HG03175 (cell line): ENCODE results near the gene HS2ST1.
A peak's percentile ranks its signal among the peaks of the same experiment; 100 is the strongest.
"Not testable (repeated sequence)": the region's sequence is repeated elsewhere in the genome, so short reads cannot be mapped to it uniquely, and the experiment has no call there.

ENCODE experiments used
- ATAC-seq: cut with Tn5 transposase; IDR thresholded peaks from one replicate; pipeline ENCODE4 v1.9.1; 2021; ENCODE audit warnings: mild to moderate bottlenecking, moderate library complexity; ENCODE audit not compliant: unreplicated experiment

Gene HS2ST1

DNA sequence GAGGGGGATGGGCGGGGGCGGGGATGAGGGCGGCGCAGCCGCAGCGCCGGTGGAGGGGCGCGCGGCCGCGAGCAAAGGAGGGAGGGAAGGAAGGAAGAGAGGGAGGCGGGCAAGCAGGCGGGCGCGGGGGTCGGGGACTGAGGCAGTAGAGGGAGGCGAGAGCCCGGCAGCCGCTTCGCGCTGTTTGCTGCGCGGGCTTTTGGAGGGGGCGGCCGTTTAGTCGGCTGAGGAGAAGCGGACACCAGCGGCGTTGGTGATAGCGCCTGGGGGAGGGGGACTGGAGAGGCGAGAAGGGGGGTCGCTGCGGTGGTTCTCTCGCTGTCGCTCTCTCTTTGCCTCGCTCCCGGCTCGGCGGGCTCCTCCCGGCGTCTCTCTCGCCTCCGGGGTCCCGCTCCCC lies at the start of gene HS2ST1:
HS2ST1 (plus strand) TSS at position 35 of the 397 bp plus-strand sequence.
- no peak for ATAC-seq

DNA sequence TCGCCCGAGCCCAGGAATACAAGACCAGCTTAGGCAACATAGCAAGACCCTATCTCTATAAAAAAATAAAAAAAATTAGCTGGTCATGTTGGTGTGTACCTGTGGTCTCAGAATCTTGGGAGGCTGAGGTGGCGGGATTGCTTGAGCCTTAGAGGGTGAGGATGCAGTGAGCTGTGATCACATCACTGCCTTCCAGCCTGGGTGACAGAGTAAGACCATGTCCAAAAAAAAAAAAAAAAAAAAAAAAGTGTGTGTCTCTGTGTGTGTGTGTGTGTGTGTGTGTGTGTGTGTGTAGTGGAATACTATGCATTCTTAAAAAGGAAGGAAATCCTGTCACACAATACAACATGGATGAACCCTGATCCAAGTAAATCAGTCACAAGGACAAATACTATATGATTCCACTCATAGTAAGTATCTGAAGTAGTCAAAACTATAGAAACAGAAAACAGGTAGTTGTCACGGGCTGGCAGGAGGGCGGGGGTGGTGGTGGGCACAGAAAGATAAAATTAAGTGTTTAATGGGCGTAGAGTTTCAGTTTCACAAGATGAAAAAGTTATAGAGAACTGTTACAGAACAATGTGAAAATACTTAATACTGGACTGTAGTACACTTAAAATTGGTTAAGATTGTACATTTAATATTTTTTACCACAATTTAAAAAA lies 48.3 kb upstream of the HS2ST1 start:
- peak; percentile 84 for ATAC-seq

- ATAC-seq, result no peak
Measured at GRCh38 chr1:86866665-86867064, 47.8 kb upstream of the HS2ST1 start.

DNA sequence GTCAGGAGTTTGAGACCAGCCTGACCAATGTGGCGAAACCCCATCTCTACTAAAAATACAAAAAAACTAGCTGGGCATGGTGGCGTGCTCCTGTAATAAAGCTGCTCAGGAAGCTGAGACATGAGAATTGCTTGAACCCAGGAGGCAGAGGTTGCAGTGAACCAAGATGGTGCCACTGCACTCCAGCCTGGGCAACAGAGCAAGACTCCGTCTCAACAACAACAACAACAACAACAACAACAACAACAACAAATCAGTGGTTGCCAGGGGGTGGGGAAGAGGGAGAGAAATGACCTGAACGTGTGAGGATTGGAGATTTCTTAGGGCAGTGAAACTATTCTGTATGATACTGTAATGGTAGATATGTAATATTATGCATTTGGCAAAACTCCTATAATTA lies 47.2 kb upstream of the HS2ST1 start:
- ATAC-seq, result not testable (repeated sequence)

GRCh38 chr1:86868477-86868876 lies 46.0 kb upstream of the HS2ST1 start:
- no peak for ATAC-seq

DNA sequence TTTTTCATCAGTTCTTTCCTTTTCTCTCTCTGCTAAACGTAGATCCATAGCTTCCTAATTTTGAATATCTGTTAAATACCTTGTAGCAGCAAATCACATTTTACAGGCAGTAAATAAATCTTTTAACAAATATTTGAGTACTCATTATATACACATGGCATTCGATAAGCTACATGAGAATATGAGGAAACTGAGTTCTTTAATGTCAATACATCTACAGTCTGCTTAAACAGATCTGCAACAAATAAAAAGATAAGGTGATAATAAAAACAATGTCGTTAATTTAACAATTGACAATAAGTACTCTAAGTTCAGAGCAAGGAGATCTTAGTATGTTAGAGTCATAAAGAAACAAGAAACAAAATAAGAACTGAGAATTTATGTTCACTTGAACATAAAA lies 43.4 kb upstream of the HS2ST1 start:
- ATAC-seq, result no peak

DNA sequence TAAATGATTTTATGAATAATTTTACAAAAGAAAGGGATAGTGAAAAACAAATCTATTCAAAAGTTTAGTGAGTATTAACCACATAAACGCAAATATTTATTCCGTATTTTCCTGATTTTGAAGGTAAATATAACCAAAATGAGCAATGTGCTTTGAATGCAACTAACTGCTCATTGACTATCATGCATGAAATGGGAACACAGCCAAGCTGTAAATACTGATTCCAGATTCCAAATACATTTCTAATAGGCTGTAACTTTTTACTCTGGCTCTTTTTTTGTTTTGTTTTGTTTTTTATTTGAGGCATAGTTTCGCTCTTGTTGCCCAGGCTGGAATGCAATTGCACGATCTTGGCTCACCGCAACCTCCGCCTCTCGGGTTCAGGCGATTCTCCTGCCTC lies 42.3 kb upstream of the HS2ST1 start:
- no peak for ATAC-seq

- ATAC-seq, result no peak
Measured at GRCh38 chr1:86875722-86876121, 38.7 kb upstream of the HS2ST1 start.

GRCh38 chr1:86887479-86888162 lies 26.8 kb upstream of the HS2ST1 start:
- ATAC-seq, result peak; percentile 58

DNA sequence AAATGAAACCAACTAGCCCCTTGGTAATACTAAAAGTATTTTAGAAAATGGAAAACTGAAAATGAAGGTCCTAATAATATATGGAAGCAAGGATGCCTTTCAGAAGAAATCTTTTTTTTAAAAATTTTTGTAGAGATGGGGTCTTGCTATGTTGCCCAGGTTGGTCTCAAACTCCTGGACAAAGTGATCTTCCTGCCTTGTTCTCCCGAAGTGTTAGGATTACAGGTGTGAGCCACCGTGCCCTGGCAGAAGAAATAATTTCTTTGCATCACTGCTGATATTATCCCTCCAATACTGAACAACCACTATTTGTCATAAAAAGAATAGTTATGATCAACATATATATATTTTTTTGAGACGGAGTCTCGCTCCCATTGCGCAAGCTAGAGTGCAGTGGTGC lies 26.1 kb upstream of the HS2ST1 start:
- no peak for ATAC-seq

- ATAC-seq, result not testable (repeated sequence)
Measured at GRCh38 chr1:86899401-86899800, 15.0 kb upstream of the HS2ST1 start.

DNA sequence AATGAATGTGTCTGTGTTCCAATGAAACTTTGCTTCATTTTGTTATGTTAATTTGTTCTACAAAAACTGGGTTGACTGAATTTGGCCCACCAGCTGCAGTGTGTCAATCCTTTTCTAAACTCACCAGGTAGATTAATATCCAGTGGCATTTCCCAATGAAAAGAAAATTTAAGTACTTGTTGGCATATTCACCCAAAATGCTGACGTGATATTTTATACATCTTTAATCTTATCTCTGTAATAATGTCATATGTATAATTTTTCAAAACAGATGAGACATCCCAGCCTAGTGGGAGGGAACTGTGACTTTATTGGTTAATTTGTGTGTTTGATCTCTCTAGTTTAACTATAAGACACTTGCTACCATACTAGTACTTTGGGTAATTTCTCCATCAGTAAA lies 8.6 kb upstream of the HS2ST1 start:
- ATAC-seq, result no peak

GRCh38 chr1:86906419-86906818 lies 8.0 kb upstream of the HS2ST1 start:
- ATAC-seq, result no peak

DNA sequence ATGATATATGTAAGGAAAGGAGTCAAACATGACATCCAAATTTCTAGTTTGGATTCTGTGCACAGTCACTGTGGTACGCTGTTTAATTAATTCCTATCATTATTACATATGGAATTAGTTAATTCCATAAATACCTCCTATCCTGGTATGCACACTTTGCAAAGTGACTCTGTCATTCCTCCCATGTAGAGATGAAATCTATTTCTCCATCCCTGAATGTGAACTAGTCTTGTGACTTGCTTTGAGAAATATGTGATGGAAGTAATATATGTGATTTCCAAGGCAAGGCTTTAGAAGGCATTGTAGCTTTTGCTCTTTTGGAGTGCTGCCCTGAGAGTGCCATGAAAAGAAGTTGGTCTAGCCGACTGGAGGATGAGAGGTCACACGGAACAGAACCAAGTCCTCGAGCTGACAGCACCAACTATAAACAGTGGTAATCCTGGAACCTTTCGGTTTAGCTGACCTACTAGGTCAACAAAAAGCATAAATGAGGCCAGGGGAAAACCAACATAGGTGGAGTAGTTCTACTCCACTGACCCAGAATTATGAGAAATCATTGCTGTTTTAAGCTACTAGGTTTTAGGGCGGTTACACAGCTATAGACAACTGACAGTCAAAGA lies 2.0 kb upstream of the HS2ST1 start:
- ATAC-seq, result no peak

- ATAC-seq, result peak; percentile 21
Measured at GRCh38 chr1:86913399-86913895, 988 bp upstream of the HS2ST1 start.

DNA sequence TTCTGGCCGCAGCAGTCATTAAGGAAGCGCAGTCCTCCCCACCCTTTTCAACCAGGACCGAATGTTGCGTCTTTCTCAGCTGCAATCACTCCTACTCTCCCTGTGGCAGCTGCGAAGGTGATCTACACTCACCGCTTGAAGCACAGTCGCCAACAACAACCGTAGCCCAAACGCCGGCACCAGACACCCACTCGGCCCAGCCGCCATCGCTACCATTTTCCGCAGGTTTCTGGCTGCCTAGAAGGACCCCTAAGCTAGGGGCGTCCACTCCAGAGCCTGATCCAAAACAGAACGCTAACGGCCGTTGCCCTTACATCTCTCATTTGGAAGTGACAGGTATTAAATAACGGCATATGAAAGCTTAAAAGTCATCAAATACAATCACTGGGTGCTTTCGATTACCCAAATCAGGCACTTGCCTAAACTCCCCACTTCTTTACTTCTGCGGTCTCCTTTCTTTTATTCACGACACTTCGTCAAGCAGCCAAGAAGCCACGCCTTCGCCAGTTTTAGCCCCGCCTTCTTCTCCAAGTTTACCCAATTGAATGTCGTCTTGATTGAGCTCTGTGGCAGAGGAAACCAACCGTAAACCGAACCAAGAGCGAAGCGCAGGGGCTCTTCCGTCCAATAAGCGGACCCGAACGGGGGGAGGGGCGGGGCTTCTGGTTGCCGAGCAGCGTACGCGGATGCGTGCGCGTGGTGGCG lies 387 bp upstream of the HS2ST1 start, which contains the start of gene SELENOF:
SELENOF (minus strand) TSS at position 231 of the 705 bp plus-strand sequence; CDS start at position 216, 15 bp downstream.
- ATAC-seq, result peak; percentile 88

- ATAC-seq, result peak; percentile 24
Measured at GRCh38 chr1:86914998-86915736, 732 bp downstream of the HS2ST1 start.

GRCh38 chr1:86915737-86916235 lies 1.4 kb downstream of the HS2ST1 start:
- ATAC-seq, result no peak

DNA sequence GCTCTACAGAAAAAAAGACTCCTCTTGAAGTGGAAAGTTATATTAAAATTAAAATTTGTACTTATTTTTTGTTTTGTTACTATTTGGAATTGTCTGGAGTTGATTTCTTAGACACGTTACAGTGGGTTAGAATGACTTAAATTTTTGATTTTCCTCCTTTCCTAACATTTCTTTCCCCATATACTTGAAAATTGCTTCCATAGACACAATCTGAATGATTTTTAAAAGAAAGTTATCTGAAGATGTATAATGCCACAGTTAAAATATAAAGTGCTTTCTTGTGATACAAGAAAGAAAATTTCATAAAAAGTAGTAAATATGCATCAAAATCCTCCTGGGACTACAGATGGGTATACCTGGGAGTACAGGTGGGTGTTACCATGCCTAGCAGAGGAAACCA lies 2.3 kb downstream of the HS2ST1 start:
- ATAC-seq, result no peak

- no peak for ATAC-seq
Measured at GRCh38 chr1:86922445-86922844, 8.0 kb downstream of the HS2ST1 start.
